ENCODE data around the gene ARHGAP19. TPM values are rescaled to one million over a fixed set of nuclear protein-coding genes. Genes with fewer than 3 reads are reported as not detected.

The ARHGAP19 gene
- total RNA-seq, 4 donors from 2014 or later = 5.7 to 10.4 (median 9.2) TPM

DNA sequence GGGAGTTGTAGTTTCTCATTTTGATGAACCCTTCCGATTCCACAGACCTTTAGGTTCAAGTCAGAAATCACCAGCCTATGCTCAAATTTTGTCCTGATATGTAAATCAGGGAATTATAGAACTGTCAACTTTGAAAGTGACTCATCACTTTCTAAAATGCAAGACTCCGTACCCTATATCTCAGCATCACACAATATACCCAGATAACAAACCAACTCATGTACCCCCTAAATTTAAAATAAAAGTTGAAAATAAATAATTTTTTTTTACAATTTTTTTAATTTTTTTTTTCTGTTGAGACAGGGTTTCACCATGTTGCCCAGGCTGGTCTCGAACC, 393 bp upstream of the ARHGAP19 start:
- TF ChIP-seq, protein P1, sequence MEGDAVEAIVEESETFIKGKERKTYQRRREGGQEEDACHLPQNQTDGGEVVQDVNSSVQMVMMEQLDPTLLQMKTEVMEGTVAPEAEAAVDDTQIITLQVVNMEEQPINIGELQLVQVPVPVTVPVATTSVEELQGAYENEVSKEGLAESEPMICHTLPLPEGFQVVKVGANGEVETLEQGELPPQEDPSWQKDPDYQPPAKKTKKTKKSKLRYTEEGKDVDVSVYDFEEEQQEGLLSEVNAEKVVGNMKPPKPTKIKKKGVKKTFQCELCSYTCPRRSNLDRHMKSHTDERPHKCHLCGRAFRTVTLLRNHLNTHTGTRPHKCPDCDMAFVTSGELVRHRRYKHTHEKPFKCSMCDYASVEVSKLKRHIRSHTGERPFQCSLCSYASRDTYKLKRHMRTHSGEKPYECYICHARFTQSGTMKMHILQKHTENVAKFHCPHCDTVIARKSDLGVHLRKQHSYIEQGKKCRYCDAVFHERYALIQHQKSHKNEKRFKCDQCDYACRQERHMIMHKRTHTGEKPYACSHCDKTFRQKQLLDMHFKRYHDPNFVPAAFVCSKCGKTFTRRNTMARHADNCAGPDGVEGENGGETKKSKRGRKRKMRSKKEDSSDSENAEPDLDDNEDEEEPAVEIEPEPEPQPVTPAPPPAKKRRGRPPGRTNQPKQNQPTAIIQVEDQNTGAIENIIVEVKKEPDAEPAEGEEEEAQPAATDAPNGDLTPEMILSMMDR (IDR thresholded peaks at IDR 0.05; ENCODE audit: low read depth) = no peak

DNA sequence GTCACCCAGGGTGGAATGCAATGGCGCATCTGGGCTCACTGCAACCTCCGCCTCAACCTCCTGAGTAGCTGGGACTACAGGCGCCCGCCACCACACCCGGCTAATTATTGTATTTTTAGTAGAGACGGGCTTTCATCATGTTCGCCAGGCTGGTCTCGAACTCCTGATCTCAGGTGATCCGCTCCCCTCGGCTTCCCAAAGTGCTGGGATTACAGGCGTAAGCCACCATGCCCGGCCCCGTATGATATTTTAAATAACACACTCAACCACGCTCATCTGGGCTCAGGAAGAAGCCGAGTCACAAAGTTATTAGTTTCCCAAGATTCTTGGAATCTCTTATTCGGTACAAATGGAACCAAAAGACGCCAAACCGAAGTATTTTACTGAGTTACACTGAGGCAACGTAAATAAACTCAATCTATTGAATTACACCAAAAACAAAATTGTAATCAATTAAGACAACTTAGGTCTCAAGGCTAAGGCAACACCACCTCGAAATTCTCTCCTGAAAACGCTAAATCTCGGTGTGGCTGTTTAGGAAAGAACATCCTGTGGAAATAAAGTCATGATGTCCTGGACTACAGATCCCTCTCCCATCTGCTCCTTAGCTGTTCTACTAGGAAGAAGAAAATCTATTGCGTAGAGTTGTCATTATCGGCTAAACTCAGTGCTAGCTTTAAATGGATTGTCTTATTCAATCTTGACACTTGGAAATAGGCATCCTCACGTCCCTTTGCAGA, 910 bp downstream of the ARHGAP19 start:
- TF ChIP-seq, protein P1 (IDR thresholded peaks at IDR 0.05; ENCODE audit: low read depth) = no peak

DNA sequence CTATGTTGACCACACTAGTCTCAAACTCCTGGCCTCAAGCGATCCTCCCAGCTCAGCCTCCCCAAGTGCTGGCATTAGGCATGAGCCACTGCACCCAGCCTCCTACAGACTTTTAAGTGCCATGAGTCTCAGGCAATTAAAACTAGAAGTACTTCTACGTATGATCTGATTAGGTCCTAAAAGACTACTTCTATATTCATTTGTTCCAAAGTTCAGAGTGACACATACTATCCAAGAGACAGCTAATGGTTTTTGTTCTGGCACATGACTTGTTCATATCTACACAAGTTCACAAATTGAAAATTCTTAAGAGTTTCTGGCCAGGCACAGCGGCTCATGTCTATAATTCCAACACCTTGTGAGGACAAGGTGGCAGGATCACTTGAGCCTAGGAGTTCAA, 11.7 kb downstream of the ARHGAP19 start:
- TF ChIP-seq, protein P1 (IDR thresholded peaks at IDR 0.05; ENCODE audit: low read depth) = no peak

DNA sequence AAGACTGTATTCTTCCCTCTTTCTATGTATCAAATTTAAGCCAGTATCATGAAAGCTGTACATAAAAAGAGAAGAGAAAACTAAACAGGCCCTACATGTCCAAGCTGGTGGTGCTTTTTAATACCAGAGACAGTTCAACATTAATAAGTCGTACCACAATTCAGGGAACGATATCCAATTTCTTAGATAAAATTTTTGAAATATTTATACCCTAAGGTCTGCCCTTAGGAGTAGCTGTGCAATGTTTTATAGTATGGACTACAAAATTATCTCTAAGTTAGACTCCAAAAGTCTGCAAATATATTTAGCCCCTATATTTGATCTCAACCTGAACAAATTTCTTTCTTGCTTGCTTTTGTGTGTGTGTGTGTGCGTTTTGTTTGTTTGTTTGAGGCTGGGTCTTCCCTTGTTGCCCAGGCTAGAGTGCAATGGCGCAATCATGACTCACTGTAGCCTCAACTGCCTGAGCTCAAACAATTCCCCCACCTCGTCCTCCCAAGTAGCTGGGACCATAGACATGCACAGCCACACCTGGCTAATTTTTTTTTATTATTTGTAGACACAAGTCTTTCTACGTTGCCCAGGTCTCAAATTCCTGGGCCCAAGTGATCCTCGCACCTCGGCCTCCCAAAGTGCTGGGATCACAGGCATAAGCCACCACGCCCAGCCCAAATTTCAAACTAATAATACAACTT, 13.2 kb downstream of the ARHGAP19 start:
- TF ChIP-seq, protein P1 (IDR thresholded peaks at IDR 0.05; ENCODE audit: low read depth) = no peak

DNA sequence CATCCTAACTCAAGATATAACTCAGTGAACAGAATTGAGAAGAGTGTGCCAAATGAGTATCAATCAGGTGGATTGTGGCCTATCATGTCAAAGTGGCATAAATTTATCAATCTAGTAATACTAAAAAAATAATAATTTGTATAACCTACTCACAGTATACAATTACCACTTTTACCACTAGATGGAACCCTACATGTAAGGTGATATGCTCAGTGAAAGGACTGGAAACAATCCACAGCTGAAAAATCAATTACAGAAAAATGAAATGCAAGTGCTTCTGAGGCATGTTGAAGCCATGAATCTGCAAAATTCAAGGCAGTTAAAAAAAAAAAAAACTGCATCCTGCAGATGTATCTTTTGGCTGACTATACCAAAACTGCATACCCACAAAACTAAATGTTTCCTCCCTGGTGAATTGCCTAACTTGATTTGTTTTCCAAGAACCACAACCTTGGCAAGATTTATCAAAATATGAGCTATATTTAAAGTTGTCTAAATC, 13.9 kb downstream of the ARHGAP19 start:
- TF ChIP-seq, protein P1 (IDR thresholded peaks at IDR 0.05; ENCODE audit: low read depth) = no peak

DNA sequence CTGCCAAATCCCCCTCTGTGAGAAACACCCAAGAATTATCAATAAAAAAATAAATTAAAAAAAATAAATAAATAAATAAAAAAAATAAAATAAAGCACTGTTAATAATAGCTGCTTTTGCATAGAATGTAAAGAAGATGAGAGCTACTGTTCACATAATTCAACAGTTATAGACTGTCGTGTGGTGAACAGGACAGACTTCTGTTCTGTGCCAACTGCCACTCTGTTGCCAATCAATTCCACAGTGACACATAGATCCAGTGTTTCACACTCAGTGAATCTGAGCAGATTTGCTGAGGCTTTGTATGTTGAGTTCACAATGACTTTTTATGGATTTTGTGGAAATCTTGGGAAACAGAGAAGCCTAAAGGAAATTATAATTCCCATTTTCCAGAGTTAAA, 14.9 kb downstream of the ARHGAP19 start:
- TF ChIP-seq, protein P1 (IDR thresholded peaks at IDR 0.05; ENCODE audit: low read depth) = no peak

DNA sequence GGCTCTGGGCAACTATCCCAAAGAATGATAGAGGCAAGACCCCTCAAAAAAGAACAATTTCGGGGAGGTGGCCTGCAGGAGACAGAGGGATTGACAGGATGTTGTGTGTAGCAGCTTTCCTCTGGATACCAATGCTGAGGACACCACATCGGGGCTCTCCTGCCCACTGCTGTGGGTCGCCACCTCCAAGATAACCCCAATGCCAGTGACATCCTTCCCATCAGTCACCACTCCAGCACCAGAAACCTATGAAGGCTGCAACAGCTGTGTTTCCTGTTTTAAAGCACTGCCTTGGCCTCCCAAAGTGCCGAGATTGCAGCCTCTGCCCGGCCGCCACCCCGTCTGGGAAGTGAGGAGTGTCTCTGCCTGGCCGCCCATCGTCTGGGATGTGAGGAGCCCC, 17.6 kb downstream of the ARHGAP19 start:
- TF ChIP-seq, protein P1 (IDR thresholded peaks at IDR 0.05; ENCODE audit: low read depth) = no peak

All from subcutaneous adipose tissue (tissue), 4 donors.